NCI-H748 treated with DMSO at 0.1 percent for 48 hours (cell line): ENCODE data around the gene NBAS.
A peak's percentile ranks its signal among the peaks of the same experiment; 100 is the strongest.
"Not testable (repeated sequence)": the region's sequence is repeated elsewhere in the genome, so short reads cannot be mapped to it uniquely, and the experiment has no call there.

Source experiments
- DNase-seq: peaks from one replicate; lab custom pipeline; 2025; lab: John Stamatoyannopoulos, UW

The NBAS gene

GRCh38 chr2:15210542-15210941 lies 350.6 kb downstream of the NBAS start:
- DNase-seq, result not testable (repeated sequence)

- DNase-seq, result no peak
Measured at GRCh38 chr2:15206419-15206818, 354.7 kb downstream of the NBAS start.

GRCh38 chr2:15205562-15205961 lies 355.6 kb downstream of the NBAS start:
- DNase-seq, result no peak

- no peak for DNase-seq
Measured at GRCh38 chr2:15201009-15201408, 360.1 kb downstream of the NBAS start.

GRCh38 chr2:15200581-15200980 lies 360.6 kb downstream of the NBAS start:
- DNase-seq, result no peak

GRCh38 chr2:15198051-15198450 lies 363.1 kb downstream of the NBAS start:
- DNase-seq, result no peak

GRCh38 chr2:15195813-15196212 lies 365.3 kb downstream of the NBAS start:
- no peak for DNase-seq

- DNase-seq, result peak; percentile 35
Measured at GRCh38 chr2:15191789-15192188, 369.3 kb downstream of the NBAS start.

- no peak for DNase-seq
Measured at GRCh38 chr2:15189216-15189615, 371.9 kb downstream of the NBAS start.

- DNase-seq, result no peak
Measured at GRCh38 chr2:15187702-15188101, 373.4 kb downstream of the NBAS start.

- no peak for DNase-seq
Measured at GRCh38 chr2:15186118-15186517, 375.0 kb downstream of the NBAS start.

GRCh38 chr2:15184491-15184890 lies 376.6 kb downstream of the NBAS start:
- DNase-seq, result no peak

- no peak for DNase-seq
Measured at GRCh38 chr2:15182275-15182674, 378.9 kb downstream of the NBAS start.

GRCh38 chr2:15181092-15181745 lies 379.9 kb downstream of the NBAS start:
- DNase-seq, result no peak

GRCh38 chr2:15180379-15180778 lies 380.8 kb downstream of the NBAS start:
- DNase-seq, result no peak

GRCh38 chr2:15178946-15179345 lies 382.2 kb downstream of the NBAS start:
- DNase-seq, result no peak

- DNase-seq, result no peak
Measured at GRCh38 chr2:15177103-15177502, 384.0 kb downstream of the NBAS start.

GRCh38 chr2:15176604-15177003 lies 384.5 kb downstream of the NBAS start:
- no peak for DNase-seq

GRCh38 chr2:15174567-15174966 lies 386.6 kb downstream of the NBAS start:
- DNase-seq, result no peak

- no peak for DNase-seq
Measured at GRCh38 chr2:15173501-15173900, 387.6 kb downstream of the NBAS start.

GRCh38 chr2:15172825-15173224 lies 388.3 kb downstream of the NBAS start:
- DNase-seq, result no peak

- no peak for DNase-seq
Measured at GRCh38 chr2:15170070-15170775, 390.9 kb downstream of the NBAS start.

GRCh38 chr2:15169326-15170069 lies 391.6 kb downstream of the NBAS start:
- DNase-seq, result no peak
